ENCODE results near the gene JAK2.

GRCh38 chr9:4965174-4965821 lies 19.8 kb upstream of the JAK2 start:
- TF ChIP-seq CTCF (conservative IDR thresholded peaks at IDR 0.05; ENCODE audit: low read depth, low read length) (no peak), MXI1 (IDR thresholded peaks at IDR 0.05; ENCODE audit: borderline replicate concordance, low read depth, low read length) (no peak), POLR2A (IDR thresholded peaks at IDR 0.05; ENCODE audit: low read depth, low read length) (no peak), ELK1 (IDR thresholded peaks at IDR 0.05; ENCODE audit: borderline replicate concordance, low read depth, low read length) (no peak), USF2 (IDR thresholded peaks at IDR 0.05; ENCODE audit: low read depth, low read length) (no peak), RAD21 (IDR thresholded peaks at IDR 0.05; ENCODE audit: low read length) (no peak), SMC3 (IDR thresholded peaks at IDR 0.05; ENCODE audit: low read depth, low read length) (no peak), NFE2L2 (IDR thresholded peaks at IDR 0.05; ENCODE audit: low read depth, low read length) (no peak), CEBPB (IDR thresholded peaks at IDR 0.05; ENCODE audit: low read depth, low read length) (no peak), FOS (IDR thresholded peaks at IDR 0.05; ENCODE audit: low read depth, low read length) (no peak), RFX5 (IDR thresholded peaks at IDR 0.05; ENCODE audit: low read depth, low read length) (no peak), RCOR1 (IDR thresholded peaks at IDR 0.05; ENCODE audit: insufficient replicate concordance, low read length) (no peak)
